Esophagus (tissue), 2 donors: ENCODE results near the gene EBF4. TPM values are rescaled to one million over a fixed set of nuclear protein-coding genes. Genes with fewer than 3 reads are reported as not detected.
A peak's percentile ranks its signal among the peaks of the same experiment; 100 is the strongest.

Experiments
- H3K27ac ChIP-seq, 2 donors: one replicate each; pipeline ENCODE4 v1.5.1; 2013; ENCODE audit warnings: low read depth in 2 of 2, mild to moderate bottlenecking in 2 of 2, inconsistent platforms in 1 of 2, low read length in 1 of 2, moderate library complexity in 1 of 2
- H3K27me3 ChIP-seq, 2 donors: one replicate each; pipeline ENCODE4 v1.6.1; 2013; ENCODE audit warnings: low read length in 2 of 2, control low read depth in 1 of 2, mild to moderate bottlenecking in 1 of 2; ENCODE audit not compliant: insufficient read depth in 2 of 2, control insufficient read depth in 1 of 2
- H3K36me3 ChIP-seq, 2 donors: one replicate each; pipeline ENCODE4 v1.6.1; 2013; ENCODE audit warnings: low read length in 1 of 2; ENCODE audit not compliant: control insufficient read depth in 2 of 2, insufficient read depth in 2 of 2
- H3K4me1 ChIP-seq, 2 donors: one replicate each; pipeline ENCODE4 v1.6.1; 2013; ENCODE audit warnings: low read length in 1 of 2; ENCODE audit not compliant: control insufficient read depth in 2 of 2, insufficient read depth in 2 of 2
- H3K4me3 ChIP-seq, 2 donors: one replicate each; pipeline ENCODE4 v1.5.1; 2013; ENCODE audit warnings: low read length in 2 of 2, mild to moderate bottlenecking in 2 of 2, low read depth in 1 of 2, moderate library complexity in 1 of 2
- H3K9me3 ChIP-seq, 2 donors: one replicate each; pipeline ENCODE4 v1.6.1; 2013; ENCODE audit warnings: mild to moderate bottlenecking in 2 of 2, low read depth in 1 of 2, low read length in 1 of 2, moderate library complexity in 1 of 2; ENCODE audit not compliant: control insufficient read depth in 2 of 2, insufficient read depth in 1 of 2
- WGBS, 2 donors: extraction: QIAGEN DNeasy Blood & Tissue Kit; methylation state at CpG; one replicate each; pipeline ENCODE4 v1.1.7; 2013; 5-methylcytosine and 5-hydroxymethylcytosine counted together
- polyA plus RNA-seq, 2 donors: library from polyadenylated mRNA; stranded (reverse); fragments of 200-250 nt; gene quantifications; one replicate each; pipeline ENCODE4 v1.2.3, GENCODE V29; 2013
- donor health status: healthy with polysubstance abuse.
- donor health status: Bipolar disorder and iron deficiency.

The EBF4 gene
- polyA plus RNA-seq, 2 donors, result 4.8 to 7.0 TPM

DNA sequence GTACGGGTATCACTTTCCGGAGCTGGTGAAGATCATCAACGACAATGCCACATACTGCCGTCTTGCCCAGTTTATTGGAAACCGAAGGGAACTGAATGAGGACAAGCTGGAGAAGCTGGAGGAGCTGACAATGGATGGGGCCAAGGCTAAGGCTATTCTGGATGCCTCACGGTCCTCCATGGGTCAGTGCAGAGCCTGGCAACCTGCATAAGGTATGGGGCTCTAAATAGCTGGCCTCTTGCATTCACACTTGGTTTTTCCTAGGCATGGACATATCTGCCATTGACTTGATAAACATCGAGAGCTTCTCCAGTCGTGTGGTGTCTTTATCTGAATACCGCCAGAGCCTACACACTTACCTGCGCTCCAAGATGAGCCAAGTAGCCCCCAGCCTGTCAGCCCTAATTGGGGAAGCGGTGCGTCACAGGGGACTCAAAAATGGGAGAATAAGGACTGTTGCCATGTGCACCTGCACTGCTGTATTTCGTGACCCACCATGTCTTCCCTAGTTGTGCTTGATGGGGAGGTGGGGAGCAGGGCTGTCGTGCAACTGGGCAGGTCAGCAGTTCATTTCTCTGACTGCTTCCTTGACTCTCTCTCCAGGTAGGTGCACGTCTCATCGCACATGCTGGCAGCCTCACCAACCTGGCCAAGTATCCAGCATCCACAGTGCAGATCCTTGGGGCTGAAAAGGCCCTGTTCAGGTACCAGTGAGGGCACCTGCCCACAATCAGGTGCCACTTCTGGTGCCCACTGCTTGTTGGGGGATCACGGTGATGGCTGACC is 37.1 kb upstream of the EBF4 start:
- H3K36me3 ChIP-seq, result peaks cover 38 to 59% of the 10 kb centered on the region in 2 donors

DNA sequence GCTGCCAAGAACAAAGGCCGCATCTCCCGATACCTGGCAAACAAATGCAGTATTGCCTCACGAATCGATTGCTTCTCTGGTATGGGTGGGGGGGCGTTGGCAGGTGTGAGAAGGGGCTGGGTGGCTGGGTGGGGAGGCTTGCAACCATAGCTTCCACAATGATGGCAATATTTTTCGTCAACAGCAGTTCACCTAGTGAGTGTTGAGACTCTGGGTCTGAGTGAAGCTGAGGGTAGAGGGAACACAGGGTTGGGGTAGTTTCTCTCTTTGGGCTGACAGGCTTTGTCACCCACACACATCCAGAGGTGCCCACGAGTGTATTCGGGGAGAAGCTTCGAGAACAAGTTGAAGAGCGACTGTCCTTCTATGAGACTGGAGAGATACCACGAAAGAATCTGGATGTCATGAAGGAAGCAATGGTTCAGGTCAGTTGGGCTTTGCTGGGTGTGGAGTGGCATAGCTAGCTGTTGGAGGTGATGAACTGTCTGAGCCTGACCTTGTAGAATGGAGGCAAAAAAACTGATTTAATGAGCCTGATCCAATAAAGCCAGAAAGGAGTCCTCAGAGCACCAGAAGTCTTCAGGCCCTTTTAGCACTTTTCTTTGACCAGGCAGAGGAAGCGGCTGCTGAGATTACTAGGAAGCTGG is 36.0 kb upstream of the EBF4 start:
- Histone ChIP-seq H3K4me1 (peaks cover 2 to 6% of the 10 kb centered on the region in 2 donors), H3K27me3 (no peaks in the 10 kb centered on the region), H3K27ac (no peak overlapping the region), H3K36me3 (peaks cover 43 to 63% of the 10 kb centered on the region in 2 donors), H3K9me3 (no peaks in the 10 kb centered on the region), H3K4me3 (no peak overlapping the region)
- WGBS, 2 donors, result 84 to 86% methylated on average over 12 of the region's 12 CpGs

More for the DNA sequence above, 37.1 kb upstream of the EBF4 start:
- Histone ChIP-seq H3K27me3 (no peaks in the 10 kb centered on the region), H3K27ac (no peak overlapping the region), H3K9me3 (no peaks in the 10 kb centered on the region), H3K4me1 (peaks cover 2 to 6% of the 10 kb centered on the region in 2 donors), H3K4me3 (no peak overlapping the region)
- WGBS, 2 donors, result 90 to 91% methylated on average over 17 of the region's 17 CpGs

DNA sequence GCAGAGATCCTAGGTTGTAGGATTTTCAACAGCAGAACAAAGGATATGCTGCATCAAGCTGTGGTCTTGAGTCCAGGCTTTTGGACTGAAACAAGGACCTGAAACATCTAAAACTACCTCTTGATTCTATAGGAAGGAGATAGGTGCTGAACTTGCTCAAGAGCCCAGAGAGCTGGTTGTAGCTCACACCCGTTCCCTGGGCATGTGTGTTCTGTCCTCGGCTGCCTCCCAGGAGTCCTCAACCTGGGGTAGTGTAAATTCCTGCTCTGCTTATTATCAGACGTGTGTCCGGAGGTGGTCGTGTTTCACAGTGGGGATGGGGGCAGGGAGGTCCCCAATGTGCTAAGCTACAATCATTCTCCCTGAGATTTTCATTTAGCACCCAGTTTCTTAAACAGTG is 35.3 kb upstream of the EBF4 start:
- peaks cover 43 to 63% of the 10 kb centered on the region in 2 donors for H3K36me3 ChIP-seq
- 73 to 74% methylated on average over 5 of the region's 5 CpGs for WGBS, 2 donors

DNA sequence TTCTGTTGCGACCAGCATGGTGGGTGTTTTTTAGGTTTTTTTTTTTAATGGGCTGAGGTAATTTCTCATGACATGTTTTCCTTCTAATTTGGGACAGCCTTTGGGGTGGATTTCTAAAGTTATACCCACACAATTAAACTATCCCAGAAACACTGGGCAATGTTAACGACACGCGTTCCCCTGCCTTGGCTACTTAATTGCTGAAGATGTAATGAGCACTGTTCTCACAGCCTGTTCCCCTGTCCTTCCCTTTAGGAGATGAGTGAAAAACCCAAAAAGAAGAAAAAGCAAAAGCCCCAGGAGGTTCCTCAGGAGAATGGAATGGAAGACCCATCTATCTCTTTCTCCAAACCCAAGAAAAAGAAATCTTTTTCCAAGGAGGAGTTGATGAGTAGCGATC is 34.9 kb upstream of the EBF4 start:
- H3K27ac ChIP-seq, result no peak overlapping the region
- 77 to 90% methylated on average over 5 of the region's 5 CpGs for WGBS, 2 donors
- no peaks in the 10 kb centered on the region for H3K9me3 ChIP-seq
- H3K4me1 ChIP-seq, result peaks cover 2 to 6% of the 10 kb centered on the region in 2 donors
- peaks cover 43 to 63% of the 10 kb centered on the region in 2 donors for H3K36me3 ChIP-seq
- no peak overlapping the region for H3K4me3 ChIP-seq
- H3K27me3 ChIP-seq, result no peaks in the 10 kb centered on the region

More for the DNA sequence above, 35.3 kb upstream of the EBF4 start:
- no peak overlapping the region for H3K4me3 ChIP-seq
- no peak overlapping the region for H3K27ac ChIP-seq
- no peaks in the 10 kb centered on the region for H3K27me3 ChIP-seq
- H3K9me3 ChIP-seq, result no peaks in the 10 kb centered on the region
- peaks cover 2 to 6% of the 10 kb centered on the region in 2 donors for H3K4me1 ChIP-seq

DNA sequence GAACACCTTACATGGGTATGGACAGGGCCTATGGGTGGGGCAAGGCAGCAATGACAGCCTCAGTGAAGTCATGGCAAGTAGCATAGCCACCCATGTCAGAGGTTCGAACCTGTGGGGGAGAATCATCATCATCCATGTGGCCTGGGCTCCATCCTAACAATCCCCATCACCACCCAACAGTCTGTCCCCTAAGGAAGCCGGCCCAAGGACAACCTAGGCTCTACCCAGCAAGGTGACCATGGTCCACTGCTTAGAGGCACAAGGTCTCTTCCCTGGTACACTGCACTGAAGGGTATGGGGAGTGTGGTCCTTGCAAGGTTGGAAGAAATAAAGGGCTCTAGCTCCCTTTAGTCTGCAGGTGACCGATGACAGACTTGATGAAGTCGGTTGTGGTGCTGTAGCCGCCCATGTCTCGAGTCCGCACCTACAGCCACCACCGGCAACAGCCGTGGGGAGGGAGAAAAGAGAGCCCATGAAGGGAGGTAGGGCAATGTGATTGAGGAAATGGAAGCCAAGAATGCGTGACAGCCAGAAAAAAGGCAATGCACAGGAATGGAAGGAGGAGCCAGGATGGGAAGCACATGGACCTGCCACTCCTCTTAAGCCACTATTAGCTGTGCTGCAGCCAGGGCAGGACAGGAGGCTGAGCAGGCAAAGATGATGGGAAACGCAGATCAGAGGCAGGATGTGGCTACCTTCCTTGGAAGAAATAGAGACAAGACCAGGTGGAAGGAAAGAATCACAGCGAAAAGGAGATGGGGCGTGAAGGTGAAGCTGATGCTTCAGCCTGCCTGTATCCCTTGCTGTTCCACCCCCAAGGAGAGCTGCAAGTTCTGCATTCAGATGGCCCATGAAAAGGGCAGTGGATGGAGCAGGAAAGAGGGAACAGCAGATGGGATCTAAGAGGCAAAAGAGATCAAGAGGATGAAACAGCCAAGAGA is 33.9 kb upstream of the EBF4 start:
- Histone ChIP-seq H3K4me1 (peaks cover 2 to 11% of the 10 kb centered on the region in 2 donors), H3K4me3 (no peak overlapping the region), H3K9me3 (no peaks in the 10 kb centered on the region), H3K36me3 (peaks cover 43 to 61% of the 10 kb centered on the region in 2 donors), H3K27ac (no peak overlapping the region), H3K27me3 (no peaks in the 10 kb centered on the region)
- 71 to 73% methylated on average over 13 of the region's 13 CpGs for WGBS, 2 donors

DNA sequence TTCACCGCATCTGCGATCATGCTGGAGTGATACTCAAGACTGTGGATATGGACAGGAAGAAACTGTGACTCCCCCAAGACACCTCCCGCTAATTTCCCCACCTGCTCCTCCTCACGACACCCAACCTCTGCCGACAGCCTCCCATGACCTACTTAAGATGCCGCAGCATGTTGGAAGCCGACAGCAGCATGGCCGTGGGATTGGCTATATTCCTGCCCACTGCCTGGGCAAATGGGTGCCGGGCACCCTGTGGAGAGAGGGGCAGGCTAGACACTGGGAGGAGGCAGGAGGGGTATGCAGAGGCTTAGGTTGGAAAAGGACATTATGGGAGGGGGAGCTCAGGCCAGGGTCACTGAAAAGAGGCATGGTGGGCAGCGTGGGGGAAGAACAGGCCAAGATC is 33.0 kb upstream of the EBF4 start:
- H3K27ac ChIP-seq, result no peak overlapping the region
- H3K4me3 ChIP-seq, result no peak overlapping the region
- peaks cover 39 to 55% of the 10 kb centered on the region in 2 donors for H3K36me3 ChIP-seq
- no peaks in the 10 kb centered on the region for H3K27me3 ChIP-seq
- H3K4me1 ChIP-seq, result peaks cover under 1 to 6% of the 10 kb centered on the region in 2 donors
- no peaks in the 10 kb centered on the region for H3K9me3 ChIP-seq
- 86 to 88% methylated on average over 10 of the region's 10 CpGs for WGBS, 2 donors

DNA sequence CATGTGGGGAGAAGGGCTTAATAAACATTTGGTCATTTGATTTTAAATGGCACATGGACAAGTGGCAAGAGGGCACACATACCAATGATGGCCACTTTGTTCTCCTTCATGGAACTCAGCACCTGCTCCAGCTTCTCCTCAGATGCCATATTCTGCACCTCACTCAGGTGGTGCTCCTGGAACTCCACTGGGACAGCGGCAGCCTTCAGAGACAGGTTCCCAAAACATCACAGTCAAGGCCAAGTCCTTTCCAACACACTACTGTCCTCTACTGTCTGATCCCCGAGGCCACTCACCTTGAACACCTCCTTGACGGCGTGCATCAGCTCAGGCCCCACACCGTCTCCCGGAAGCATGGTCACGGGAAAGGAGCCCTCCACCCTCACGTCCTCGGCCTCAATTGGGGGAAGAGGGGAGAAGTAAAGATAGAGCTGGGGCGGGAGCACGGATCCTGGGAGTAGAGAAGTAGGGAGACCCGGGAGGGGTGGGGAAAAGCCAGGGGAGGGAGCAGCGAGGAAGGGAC is 29.2 kb upstream of the EBF4 start:
- Histone ChIP-seq H3K4me3 (peak overlapping the region; percentile 65 to 98), H3K27me3 (peaks cover 0 to 3% of the 10 kb centered on the region in 2 donors), H3K4me1 (peaks cover 0 to 6% of the 10 kb centered on the region in 2 donors), H3K9me3 (no peaks in the 10 kb centered on the region), H3K27ac (peak overlapping the region; percentile 75 to 92), H3K36me3 (peaks cover 16 to 24% of the 10 kb centered on the region in 2 donors)
- WGBS, 2 donors, result 6 to 7% methylated on average over 13 of the region's 13 CpGs

DNA sequence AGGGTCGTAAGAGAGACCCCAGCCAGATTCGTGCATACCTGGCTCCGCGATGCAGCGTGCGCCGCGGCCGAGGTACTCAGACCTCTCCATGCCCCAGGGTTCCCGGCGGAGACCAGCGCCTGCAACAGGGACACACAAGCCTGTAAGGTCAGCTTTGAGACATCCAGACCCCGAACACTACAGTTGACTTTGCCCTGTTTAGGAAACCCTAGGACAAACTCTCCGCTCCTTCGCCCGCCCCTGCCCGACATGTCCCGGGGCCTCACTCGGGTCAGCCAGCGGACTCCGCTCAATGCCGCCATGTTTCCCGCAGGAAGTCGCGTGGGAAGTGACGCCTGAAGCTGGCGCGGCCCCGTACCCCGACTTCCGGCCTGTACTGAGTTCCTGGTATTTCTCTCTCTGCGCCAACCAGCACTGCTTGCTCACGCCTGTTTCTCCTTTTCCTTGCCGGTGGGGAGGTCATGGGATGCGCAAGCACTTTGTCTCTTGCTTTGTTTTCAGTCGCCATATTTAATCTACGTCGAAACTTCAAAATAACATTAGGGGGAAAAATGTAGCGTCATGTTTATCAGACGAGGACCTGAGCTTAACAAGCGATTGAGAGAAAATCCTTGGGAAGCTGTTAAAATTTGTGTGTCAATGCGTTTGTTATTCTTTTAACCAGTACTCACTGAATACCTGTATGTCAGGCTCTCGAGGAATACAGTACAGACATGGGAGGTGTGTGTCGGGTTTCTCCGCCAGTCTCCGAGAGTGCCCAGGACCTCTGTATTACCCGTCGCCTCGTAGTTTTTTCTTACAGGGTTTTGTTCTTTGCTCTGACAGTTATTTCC is 28.5 kb upstream of the EBF4 start, which contains the start of gene IDH3B:
IDH3B (minus strand) TSS at position 330 of the 833 bp plus-strand sequence; CDS start at position 302, 28 bp downstream.
- Histone ChIP-seq H3K27me3 (peaks cover 0 to 3% of the 10 kb centered on the region in 2 donors), H3K9me3 (no peaks in the 10 kb centered on the region), H3K36me3 (peaks cover 10 to 18% of the 10 kb centered on the region in 2 donors), H3K4me1 (peaks cover 0 to 6% of the 10 kb centered on the region in 2 donors), H3K4me3 (peak within 1 kb of the TSS; percentile 65 to 98), H3K27ac (peak within 1 kb of the TSS; percentile 75 to 92)
- 5 to 8% methylated on average over 49 of the region's 49 CpGs for WGBS, 2 donors
